Sigmoid colon (tissue), 4 donors: ENCODE results near the gene MZT2B.
"Not testable (repeated sequence)": the region's sequence is repeated elsewhere in the genome, so short reads cannot be mapped to it uniquely, and the experiment has no call there.

ENCODE experiments used
- EP300 ChIP-seq, 4 donors: sonication (generic); formaldehyde crosslinking; IDR thresholded peaks; one replicate each; pipeline ENCODE4 v1.6.1; 2017; ENCODE audit warnings: antibody characterized with exemption in 4 of 4
- TF ChIP-seq, protein P1 (sequence below), 4 experiments: fragments of 450-650 bp in 3 of 4; fragments of 200-600 bp in 1 of 4; IDR thresholded peaks; one replicate each; pipeline ENCODE4 v1.5.1; 2016 to 2019; ENCODE audit warnings: antibody characterized with exemption in 4 of 4, mild to moderate bottlenecking in 3 of 4, moderate library complexity in 2 of 4

DNA sequence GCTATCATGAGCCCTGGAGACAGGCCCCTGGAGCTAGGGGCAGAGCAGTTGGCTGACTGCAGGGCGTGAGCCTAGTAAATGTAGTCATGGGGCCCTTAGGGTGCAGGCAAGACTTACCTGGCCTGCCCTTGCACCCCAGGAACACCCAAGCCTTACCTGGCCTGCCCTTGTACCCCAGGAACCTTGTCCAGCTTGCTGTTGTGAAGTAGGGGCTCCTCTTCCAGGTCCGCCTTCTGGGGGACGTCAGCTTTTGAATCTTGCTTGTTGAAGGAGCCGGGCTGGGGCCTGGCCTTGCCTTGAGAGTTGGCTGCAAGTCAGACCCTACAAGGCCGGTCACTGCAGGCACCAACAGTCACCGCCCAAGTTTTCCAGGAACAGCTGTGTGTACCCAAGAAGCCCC is 41.1 kb upstream of the MZT2B start:
- TF ChIP-seq, protein P1, sequence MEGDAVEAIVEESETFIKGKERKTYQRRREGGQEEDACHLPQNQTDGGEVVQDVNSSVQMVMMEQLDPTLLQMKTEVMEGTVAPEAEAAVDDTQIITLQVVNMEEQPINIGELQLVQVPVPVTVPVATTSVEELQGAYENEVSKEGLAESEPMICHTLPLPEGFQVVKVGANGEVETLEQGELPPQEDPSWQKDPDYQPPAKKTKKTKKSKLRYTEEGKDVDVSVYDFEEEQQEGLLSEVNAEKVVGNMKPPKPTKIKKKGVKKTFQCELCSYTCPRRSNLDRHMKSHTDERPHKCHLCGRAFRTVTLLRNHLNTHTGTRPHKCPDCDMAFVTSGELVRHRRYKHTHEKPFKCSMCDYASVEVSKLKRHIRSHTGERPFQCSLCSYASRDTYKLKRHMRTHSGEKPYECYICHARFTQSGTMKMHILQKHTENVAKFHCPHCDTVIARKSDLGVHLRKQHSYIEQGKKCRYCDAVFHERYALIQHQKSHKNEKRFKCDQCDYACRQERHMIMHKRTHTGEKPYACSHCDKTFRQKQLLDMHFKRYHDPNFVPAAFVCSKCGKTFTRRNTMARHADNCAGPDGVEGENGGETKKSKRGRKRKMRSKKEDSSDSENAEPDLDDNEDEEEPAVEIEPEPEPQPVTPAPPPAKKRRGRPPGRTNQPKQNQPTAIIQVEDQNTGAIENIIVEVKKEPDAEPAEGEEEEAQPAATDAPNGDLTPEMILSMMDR (IDR thresholded peaks at IDR 0.05), result not testable (repeated sequence)
- not testable (repeated sequence) for TF ChIP-seq EP300 (IDR thresholded peaks at IDR 0.05)
